ENCODE results near the gene CNDP2. TPM values are rescaled to one million over a fixed set of nuclear protein-coding genes. Genes with fewer than 3 reads are reported as not detected.

Gene CNDP2
- total and polyA plus RNA-seq, 2 of the 13 experiments (the other 11 are each of a cell fraction or from before 2014, with no cell fraction given): 64.7 to 80.8 TPM

GRCh38 chr18:74551936-74552555 lies 55.9 kb downstream of the CNDP2 start:
- 0 out of 2 replicates have a peak overlapping the region, but pooled peaks have one; percentile 18 for H3K4me2 ChIP-seq (ENCODE audit: low read depth, low read length)
- ChIA-PET CTCF (ENCODE audit: low intra/inter-chr PET ratio, low total read pairs) (interaction anchor here (1.2 to 2.8 kb wide), 3 partner anchors 59 to 199 kb away, joined by 3 to 22 read pairs (median 5); no protein-coding TSS in a partner anchor), POLR2A (interaction anchor here (0.6 to 1.6 kb wide), 3 partner anchors 10 to 61 kb away, joined by 6 to 25 read pairs (median 13); partner anchors contain the start of gene CNDP2)
- no peak overlapping the region for H3K27ac ChIP-seq (ENCODE audit: extremely low read length, insufficient read depth, low read length)
- ATAC-seq (peak; percentile 99), FAIRE-seq (peak; percentile 72), DNase-seq (ENCODE audit: low spot score) (peak; percentile 74)
- no peak overlapping the region for H3K9ac ChIP-seq (ENCODE audit: insufficient read depth, low read depth, low read length)
- no TSS peak for BruUV-seq (replicated peaks)
- TF ChIP-seq ZNF280B (CRISPR knock-in tag; IDR thresholded peaks at IDR 0.05; ENCODE audit: borderline replicate concordance): no peak
- TF ChIP-seq IRF2 (CRISPR knock-in tag; IDR thresholded peaks at IDR 0.05): peak; percentile 47; the same call in 1 of the 2 replicates
- 0 out of 2 replicates have a peak, but pooled peaks have one; percentile 20 for TF ChIP-seq PPARG (CRISPR knock-in tag; conservative IDR thresholded peaks at IDR 0.05)
- TF ChIP-seq ZMYM3 (CRISPR knock-in tag; IDR thresholded peaks at IDR 0.05): no peak
- peak; percentile 31; the same call in 1 of the 2 replicates for TF ChIP-seq GATAD2A (CRISPR knock-in tag; IDR thresholded peaks at IDR 0.05)
- peak; percentile 82 for TF ChIP-seq SMC3 (IDR thresholded peaks at IDR 0.05; ENCODE audit: low read length)
- TF ChIP-seq XRCC5 (optimal IDR thresholded peaks at IDR 0.05; ENCODE audit: low read length): peak; percentile 23
- TF ChIP-seq NR2F6 (IDR thresholded peaks at IDR 0.05): no peak
- TF ChIP-seq NR2F6 (CRISPR knock-in tag; IDR thresholded peaks at IDR 0.05): peak; percentile 23; the same call in 1 of the 2 replicates
- TF ChIP-seq RXRB (CRISPR knock-in tag; IDR thresholded peaks at IDR 0.05; ENCODE audit: borderline replicate concordance): peak; percentile 37; the same call in 1 of the 2 replicates
- no peak for TF ChIP-seq GFI1 (CRISPR knock-in tag; IDR thresholded peaks at IDR 0.05; ENCODE audit: borderline replicate concordance)
- no peak for TF ChIP-seq KAT2B (IDR thresholded peaks at IDR 0.05; ENCODE audit: borderline replicate concordance, low read depth, low read length)
- peak; percentile 49; the same call in 1 of the 2 replicates for TF ChIP-seq SAP130 (CRISPR knock-in tag; IDR thresholded peaks at IDR 0.05; ENCODE audit: low read depth)
- TF ChIP-seq ELF3 (CRISPR knock-in tag; IDR thresholded peaks at IDR 0.05): peak; percentile 57; the same call in 1 of the 2 replicates
- peak; percentile 68 for TF ChIP-seq RAD21 (CRISPR knock-in tag; IDR thresholded peaks at IDR 0.05)
- peak; percentile 86 for TF ChIP-seq STAG1 (CRISPR knock-in tag; IDR thresholded peaks at IDR 0.05)
- 0 out of 4 replicates have a peak, but pooled peaks of 1 of the 2 experiments have one; percentile 56 for TF ChIP-seq HMGXB4 (CRISPR knock-in tag; IDR thresholded peaks at IDR 0.05; ENCODE audit: borderline replicate concordance in 1 of 2, low read depth in 1 of 2)
- TF ChIP-seq ZNF678 (CRISPR knock-in tag; IDR thresholded peaks at IDR 0.05): no peak
- TF ChIP-seq CTCF (CRISPR knock-in tag; IDR thresholded peaks at IDR 0.05): peak; percentile 91
- TF ChIP-seq ZNF549 (CRISPR knock-in tag; IDR thresholded peaks at IDR 0.05): no peak
- H3K27me3 ChIP-seq (ENCODE audit: control insufficient read depth in 1 of 2, insufficient read depth in 2 of 2, low read length in 2 of 2): peaks cover 0 to 11% of the 10 kb centered on the region in 2 experiments; a peak in 3 of 5 replicates
- H2AFZ ChIP-seq (ENCODE audit: low read length): no peak overlapping the region
- H3K4me1 ChIP-seq (ENCODE audit: insufficient read depth, low read length): peaks cover 16% of the 10 kb centered on the region
- H4K20me1 ChIP-seq (ENCODE audit: insufficient read depth, low read length): no peaks in the 10 kb centered on the region
- H3K4me3 ChIP-seq (replicated peaks in 1 of 3; ENCODE audit: insufficient read depth in 1 of 3, low read depth in 2 of 3, low read length in 3 of 3): no peak overlapping the region
- H3K79me2 ChIP-seq (ENCODE audit: insufficient read depth, low read length): no peaks in the 10 kb centered on the region
- WGBS (ENCODE audit: low lambda C conversion rate): 5% methylated on average over 5 of the region's 5 CpGs
- no peaks in the 10 kb centered on the region for H3K36me3 ChIP-seq (replicated peaks in 1 of 2; ENCODE audit: control insufficient read depth in 1 of 2, insufficient read depth in 2 of 2, low read length in 2 of 2)
- H3K9me3 ChIP-seq (ENCODE audit: low read length): peaks cover 23% of the 10 kb centered on the region
- intact Hi-C loops (cut with micrococcal nuclease; ENCODE audit: unreplicated experiment): loop anchor here (1.0 to 2.0 kb wide), 3 partner anchors 59 to 355 kb away; no protein-coding TSS in a partner anchor
- in situ Hi-C loops (cut with HindIII; ENCODE audit: extremely low pct_ligation_motif_present, low pct_unique_long_range_greater_than_20kb): loop anchor here (5.0 to 10.0 kb wide), 2 partner anchors 200 to 357 kb away; no protein-coding TSS in a partner anchor

Data from HepG2 (cell line).